HUDEP-2 (cell line): Measurements from ENCODE around the gene BMP15.

ENCODE experiments used
- DNase-seq, 76 experiments: peaks; one replicate each; lab custom pipeline; 2025; ENCODE audit not compliant: unreplicated experiment in 76 of 76; lab: John Stamatoyannopoulos, UW

Gene BMP15

GRCh38 chrX:50910685-50911176, at the start of gene BMP15:
BMP15 (plus strand) TSS chrX:50910735; CDS start chrX:50910784, 49 bp downstream.
- no peak for DNase-seq

GRCh38 chrX:50863471-50863870, 47.1 kb upstream of the BMP15 start:
- DNase-seq = no peak

- DNase-seq = no peak
These were observed 45.2 kb upstream of the BMP15 start for GRCh38 chrX:50865311-50865710.

- DNase-seq = no peak
These were observed 38.5 kb upstream of the BMP15 start for GRCh38 chrX:50871922-50872453.

- no peak for DNase-seq
These were observed 35.7 kb upstream of the BMP15 start for GRCh38 chrX:50874876-50875275.

- DNase-seq = no peak
These were observed 34.0 kb upstream of the BMP15 start for GRCh38 chrX:50876551-50876950.

- no peak for DNase-seq
These were observed 33.2 kb upstream of the BMP15 start for GRCh38 chrX:50877310-50877709.

- no peak for DNase-seq
These were observed 29.5 kb upstream of the BMP15 start for GRCh38 chrX:50881028-50881427.

- DNase-seq = no peak
These were observed 21.7 kb upstream of the BMP15 start for GRCh38 chrX:50888884-50889283.

- DNase-seq = no peak
These were observed 21.0 kb upstream of the BMP15 start for GRCh38 chrX:50889582-50889981.

- DNase-seq = no peak
These were observed 17.5 kb upstream of the BMP15 start for GRCh38 chrX:50893047-50893446.

GRCh38 chrX:50893466-50893865, 17.1 kb upstream of the BMP15 start:
- no peak for DNase-seq

- DNase-seq = peak in 2 of 76 experiments; percentile 0
These were observed 5.2 kb upstream of the BMP15 start for GRCh38 chrX:50905334-50905733.

- DNase-seq = no peak
These were observed 3.0 kb downstream of the BMP15 start for GRCh38 chrX:50913520-50913919.

- no peak for DNase-seq
These were observed 9.6 kb downstream of the BMP15 start for GRCh38 chrX:50920132-50920531.

- no peak for DNase-seq
These were observed 16.6 kb downstream of the BMP15 start for GRCh38 chrX:50927127-50927526.

- peak in 6 of 76 experiments; percentile 0 to 8 (median 0) for DNase-seq
These were observed 31.1 kb downstream of the BMP15 start for GRCh38 chrX:50941638-50942037.

- DNase-seq = no peak
These were observed 31.9 kb downstream of the BMP15 start for GRCh38 chrX:50942471-50942870.

GRCh38 chrX:50952406-50952805, 41.9 kb downstream of the BMP15 start:
- no peak for DNase-seq

GRCh38 chrX:50953832-50954231, 43.3 kb downstream of the BMP15 start:
- DNase-seq = no peak

- DNase-seq = no peak
These were observed 51.6 kb downstream of the BMP15 start for GRCh38 chrX:50962156-50962555.

- DNase-seq = no peak
These were observed 53.3 kb downstream of the BMP15 start for GRCh38 chrX:50963842-50964241.
